GF-D8 (cell line): Measurements from ENCODE around the gene KRTAP6-3.

Experiments used
- DNase-seq: peaks from one replicate; lab custom pipeline; 2025; lab: John Stamatoyannopoulos, UW

Gene KRTAP6-3

GRCh38 chr21:30592140-30592539 is at the start of gene KRTAP6-3:
Gene KRTAP6-3 (plus strand): TSS chr21:30592440. CDS start chr21:30592446, 6 bp downstream.
- no peak for DNase-seq

- no peak for DNase-seq
Measured at GRCh38 chr21:30552782-30553181, 39.5 kb upstream of the KRTAP6-3 start.

- no peak for DNase-seq
Measured at GRCh38 chr21:30555095-30555494, 37.1 kb upstream of the KRTAP6-3 start.

GRCh38 chr21:30561264-30561895 is 30.9 kb upstream of the KRTAP6-3 start, which contains the start of gene KRTAP19-7:
Gene KRTAP19-7 (minus strand): TSS chr21:30561314. CDS start chr21:30561289, 25 bp downstream.
- DNase-seq, result no peak

- DNase-seq, result no peak
Measured at GRCh38 chr21:30561957-30562356, 30.3 kb upstream of the KRTAP6-3 start.

GRCh38 chr21:30563072-30563471 is 29.2 kb upstream of the KRTAP6-3 start:
- no peak for DNase-seq

- DNase-seq, result no peak
Measured at GRCh38 chr21:30563630-30564029, 28.6 kb upstream of the KRTAP6-3 start.

GRCh38 chr21:30567617-30568016 is 24.6 kb upstream of the KRTAP6-3 start:
- no peak for DNase-seq

GRCh38 chr21:30577766-30578165 is 14.5 kb upstream of the KRTAP6-3 start:
- DNase-seq, result no peak

GRCh38 chr21:30579346-30579745 is 12.9 kb upstream of the KRTAP6-3 start:
- no peak for DNase-seq

- DNase-seq, result no peak
Measured at GRCh38 chr21:30580132-30580531, 12.1 kb upstream of the KRTAP6-3 start.

- no peak for DNase-seq
Measured at GRCh38 chr21:30582870-30583269, 9.4 kb upstream of the KRTAP6-3 start.

- no peak for DNase-seq
Measured at GRCh38 chr21:30590297-30590696, 1.9 kb upstream of the KRTAP6-3 start, which contains the start of gene KRTAP22-2. Gene KRTAP22-2 (minus strand): TSS chr21:30590397.

- no peak for DNase-seq
Measured at GRCh38 chr21:30598802-30599201, 6.6 kb downstream of the KRTAP6-3 start, which contains the start of gene KRTAP6-2. Gene KRTAP6-2 (minus strand): TSS chr21:30598902. CDS start chr21:30598874, 28 bp downstream.

GRCh38 chr21:30600787-30601186 is 8.5 kb downstream of the KRTAP6-3 start, which contains the start of gene KRTAP22-1:
Gene KRTAP22-1 (plus strand): TSS chr21:30601087.
- DNase-seq, result no peak

GRCh38 chr21:30605968-30606367 is 13.7 kb downstream of the KRTAP6-3 start:
- no peak for DNase-seq

GRCh38 chr21:30612132-30612531 is 19.9 kb downstream of the KRTAP6-3 start:
- no peak for DNase-seq

GRCh38 chr21:30613836-30614235 is 21.6 kb downstream of the KRTAP6-3 start, which contains the start of gene KRTAP6-1:
Gene KRTAP6-1 (minus strand): TSS chr21:30613930. CDS start chr21:30613904, 26 bp downstream.
- DNase-seq, result no peak

GRCh38 chr21:30615199-30615598 is 23.0 kb downstream of the KRTAP6-3 start:
- DNase-seq, result no peak

GRCh38 chr21:30616125-30616524 is 23.9 kb downstream of the KRTAP6-3 start, which contains the start of gene KRTAP20-1:
Gene KRTAP20-1 (plus strand): TSS chr21:30616425. CDS start chr21:30616455, 30 bp downstream.
- no peak for DNase-seq

- no peak for DNase-seq
Measured at GRCh38 chr21:30620080-30620479, 27.8 kb downstream of the KRTAP6-3 start.

GRCh38 chr21:30620522-30620921 is 28.3 kb downstream of the KRTAP6-3 start, which contains the start of gene KRTAP20-4:
Gene KRTAP20-4 (plus strand): TSS chr21:30620627.
- no peak for DNase-seq

GRCh38 chr21:30623362-30623761 is 31.1 kb downstream of the KRTAP6-3 start:
- DNase-seq, result no peak
